SK-N-SH treated with all-trans-retinoic acid at 6 μM for 48 hours (cell line): Measurements from ENCODE around the gene LRP5.
"Not testable (repeated sequence)": the region's sequence is repeated elsewhere in the genome, so short reads cannot be mapped to it uniquely, and the experiment has no call there.

Experiments used
- ATAC-seq: fragments of 200-7000 bp; cut with Tn5 transposase; 3 replicates; pipeline ENCODE4 v1.9.1; 2020; ENCODE audit warnings: mild to moderate bottlenecking, moderate library complexity
- ARNTL ChIP-seq: fragments of 450-650 bp; formaldehyde crosslinking; IDR thresholded peaks from 2 replicates; pipeline ENCODE4 v1.5.0; 2020; ENCODE audit warnings: low read depth, mild to moderate bottlenecking, moderate library complexity, borderline replicate concordance
- BACH2 ChIP-seq: fragments of 250-450 bp; sonication (Bioruptor Pico); IDR thresholded peaks from 2 replicates; pipeline ENCODE4 v1.9.0; 2021; ENCODE audit warnings: mild to moderate bottlenecking, borderline replicate concordance
- CSDC2 ChIP-seq: fragments of 250-450 bp; sonication (Bioruptor Pico); IDR thresholded peaks from 2 replicates; pipeline ENCODE4 v1.5.0; 2020; ENCODE audit warnings: mild to moderate bottlenecking, moderate library complexity
- ESRRG ChIP-seq: fragments of 250-450 bp; sonication (Bioruptor Pico); IDR thresholded peaks from 2 replicates; pipeline ENCODE4 v1.6.1; 2021; ENCODE audit warnings: mild to moderate bottlenecking
- OSR1 ChIP-seq: fragments of 250-450 bp; sonication (Bioruptor Pico); IDR thresholded peaks from 2 replicates; pipeline ENCODE4 v1.8.0; 2022; ENCODE audit warnings: moderate library complexity, mild to moderate bottlenecking, inconsistent platforms
- PPARA ChIP-seq: fragments of 250-450 bp; sonication (Bioruptor Pico); IDR thresholded peaks from 2 replicates; pipeline ENCODE4 v1.5.0; 2020; ENCODE audit warnings: mild to moderate bottlenecking, borderline replicate concordance
- RARB ChIP-seq: fragments of 250-450 bp; sonication (Bioruptor Pico); IDR thresholded peaks from 2 replicates; pipeline ENCODE4 v1.8.0; 2021; ENCODE audit warnings: mild to moderate bottlenecking, moderate library complexity
- SNAI2 ChIP-seq: fragments of 250-450 bp; sonication (Bioruptor Pico); IDR thresholded peaks from 2 replicates; pipeline ENCODE4 v1.5.0; 2020; ENCODE audit warnings: mild to moderate bottlenecking, moderate library complexity
- TOX ChIP-seq: fragments of 250-450 bp; sonication (Bioruptor Pico); IDR thresholded peaks from 2 replicates; pipeline ENCODE4 v1.8.0; 2021; ENCODE audit warnings: mild to moderate bottlenecking, moderate library complexity, borderline replicate concordance
- ZC3H10 ChIP-seq: fragments of 250-450 bp; sonication (Bioruptor Pico); IDR thresholded peaks from 2 replicates; pipeline ENCODE4 v1.5.1; 2021; ENCODE audit warnings: mild to moderate bottlenecking, moderate library complexity
- ZFP3 ChIP-seq: fragments of 250-450 bp; sonication (Bioruptor Pico); IDR thresholded peaks from 2 replicates; pipeline ENCODE4 v1.5.0; 2020; ENCODE audit warnings: mild to moderate bottlenecking, moderate library complexity
- ZFP30 ChIP-seq: fragments of 450-650 bp; formaldehyde crosslinking; IDR thresholded peaks from 2 replicates; pipeline ENCODE4 v1.5.0; 2022; ENCODE audit warnings: mild to moderate bottlenecking, moderate library complexity
- ZNF565 ChIP-seq: fragments of 450-650 bp; formaldehyde crosslinking; conservative IDR thresholded peaks from 2 replicates; pipeline ENCODE4 v1.5.0; 2020; ENCODE audit warnings: low read depth, mild to moderate bottlenecking, moderate library complexity
- ZNF70 ChIP-seq: fragments of 450-650 bp; formaldehyde crosslinking; IDR thresholded peaks from 2 replicates; pipeline ENCODE4 v1.5.0; 2020; ENCODE audit warnings: mild to moderate bottlenecking, moderate library complexity
- TF ChIP-seq, protein P1 (sequence below): fragments of 250-450 bp; sonication (Bioruptor Pico); IDR thresholded peaks from 2 replicates; pipeline ENCODE4 v1.8.0; 2021; ENCODE audit warnings: low read depth, mild to moderate bottlenecking, moderate library complexity, borderline replicate concordance
- TF ChIP-seq, protein P2 (sequence below): fragments of 250-450 bp; sonication (Bioruptor Pico); IDR thresholded peaks from 2 replicates; pipeline ENCODE4 v1.8.0; 2020; ENCODE audit warnings: mild to moderate bottlenecking, moderate library complexity, borderline replicate concordance
- TF ChIP-seq, protein P3 (sequence below): fragments of 250-450 bp; sonication (Bioruptor Pico); IDR thresholded peaks from 2 replicates; pipeline ENCODE4 v1.5.1; 2021; ENCODE audit warnings: mild to moderate bottlenecking, moderate library complexity
- TF ChIP-seq, protein P4 (sequence below): fragments of 250-450 bp; sonication (Bioruptor Pico); IDR thresholded peaks from 2 replicates; pipeline ENCODE4 v1.5.1; 2020; ENCODE audit warnings: low read depth, mild to moderate bottlenecking, moderate library complexity
- TF ChIP-seq, protein P5 (sequence below): fragments of 250-450 bp; sonication (Bioruptor Pico); IDR thresholded peaks from 2 replicates; pipeline ENCODE4 v1.5.0; 2020; ENCODE audit warnings: mild to moderate bottlenecking, moderate library complexity

LRP5 gene

DNA sequence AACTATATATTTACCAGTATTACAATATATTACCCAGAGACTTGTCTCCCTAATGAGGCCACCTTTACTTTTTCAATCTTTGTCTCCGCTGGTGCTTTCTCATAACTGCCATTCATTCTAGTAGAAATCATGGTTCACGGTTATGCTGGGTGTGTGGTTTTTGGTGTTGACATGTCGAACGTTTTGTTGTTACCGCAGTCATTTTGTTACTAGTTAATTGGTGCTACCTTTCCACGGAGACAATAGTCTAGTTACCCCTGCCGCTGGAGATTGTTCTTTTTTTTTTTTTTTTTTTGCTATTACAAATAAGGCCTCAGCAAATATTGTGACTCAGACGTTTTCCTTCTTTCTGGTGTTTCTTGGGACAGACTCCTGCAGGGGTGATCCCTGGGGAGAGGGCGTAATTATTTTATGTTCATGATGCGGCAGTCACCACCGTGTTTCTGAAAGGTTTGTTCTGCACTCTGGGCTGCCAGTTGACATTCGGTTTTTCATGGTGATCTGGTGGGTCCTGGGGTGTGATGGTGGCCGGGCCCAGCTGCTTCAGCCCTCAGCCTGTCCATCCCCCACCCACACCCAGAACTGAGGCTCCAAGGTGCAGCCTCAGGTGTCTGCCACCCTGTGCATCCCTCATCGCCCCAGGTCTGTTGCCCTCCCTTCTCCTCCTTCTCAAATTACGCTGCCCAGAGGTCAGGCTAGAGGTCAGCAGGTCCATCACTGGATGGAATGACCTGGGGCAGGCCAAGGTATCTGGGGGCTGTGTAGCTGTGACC, 28.6 kb downstream of the LRP5 start (continued):
- TF ChIP-seq, protein P1, sequence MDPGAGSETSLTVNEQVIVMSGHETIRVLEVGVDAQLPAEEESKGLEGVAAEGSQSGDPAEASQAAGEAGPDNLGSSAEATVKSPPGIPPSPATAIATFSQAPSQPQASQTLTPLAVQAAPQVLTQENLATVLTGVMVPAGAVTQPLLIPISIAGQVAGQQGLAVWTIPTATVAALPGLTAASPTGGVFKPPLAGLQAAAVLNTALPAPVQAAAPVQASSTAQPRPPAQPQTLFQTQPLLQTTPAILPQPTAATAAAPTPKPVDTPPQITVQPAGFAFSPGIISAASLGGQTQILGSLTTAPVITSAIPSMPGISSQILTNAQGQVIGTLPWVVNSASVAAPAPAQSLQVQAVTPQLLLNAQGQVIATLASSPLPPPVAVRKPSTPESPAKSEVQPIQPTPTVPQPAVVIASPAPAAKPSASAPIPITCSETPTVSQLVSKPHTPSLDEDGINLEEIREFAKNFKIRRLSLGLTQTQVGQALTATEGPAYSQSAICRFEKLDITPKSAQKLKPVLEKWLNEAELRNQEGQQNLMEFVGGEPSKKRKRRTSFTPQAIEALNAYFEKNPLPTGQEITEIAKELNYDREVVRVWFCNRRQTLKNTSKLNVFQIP (CRISPR knock-in tag), result no peak

DNA sequence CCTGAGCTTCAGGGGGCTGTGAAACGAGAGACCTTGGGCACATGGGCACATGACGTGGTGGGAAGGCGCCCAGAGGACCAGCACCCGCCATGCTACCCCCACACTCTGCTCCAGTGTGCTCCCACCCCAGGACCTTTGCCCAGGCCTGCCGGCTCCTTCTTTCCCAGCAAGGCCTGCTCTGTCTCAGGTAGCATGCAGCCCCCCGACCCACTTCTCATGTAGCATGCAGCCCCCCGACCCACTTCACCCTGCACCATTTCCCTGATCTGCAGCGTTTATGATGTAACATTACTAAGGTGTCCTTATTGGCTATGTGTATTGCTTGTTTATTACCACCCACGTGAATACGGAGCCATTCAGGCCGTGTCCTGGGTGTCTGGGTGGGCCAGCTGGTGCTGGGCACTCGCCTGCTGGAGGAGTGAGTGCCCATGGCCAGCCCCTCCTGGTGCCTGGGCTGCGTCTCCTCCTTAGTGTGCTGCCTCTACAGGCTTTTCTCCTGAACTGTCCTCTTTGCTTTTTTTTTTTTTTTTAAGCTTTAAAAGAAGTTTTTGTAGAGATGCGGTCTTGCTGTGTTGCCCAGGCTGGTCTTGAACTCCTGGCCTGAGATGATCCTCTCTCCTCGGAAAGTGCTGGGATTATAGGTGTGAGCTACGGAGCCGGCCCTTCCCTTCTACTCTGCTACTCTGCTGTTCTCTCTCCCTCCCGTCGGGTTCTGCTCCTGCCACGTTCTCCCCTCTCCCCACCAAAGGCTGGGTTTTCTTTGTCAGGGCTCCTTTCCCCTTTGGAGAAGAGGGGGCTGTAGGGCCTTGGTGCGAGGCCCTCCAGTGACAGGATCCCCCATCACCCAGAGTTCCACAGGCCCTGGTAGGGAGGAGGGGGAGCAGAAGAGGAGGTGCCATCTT, 29.4 kb downstream of the LRP5 start:
- peak; percentile 59 for ATAC-seq
- no peak for TF ChIP-seq BACH2 (CRISPR knock-in tag)
- TF ChIP-seq OSR1 (CRISPR knock-in tag), result no peak
- TF ChIP-seq PPARA (CRISPR knock-in tag), result no peak
- TF ChIP-seq TOX, result no peak
- no peak for TF ChIP-seq ZFP30 (CRISPR knock-in tag)

DNA sequence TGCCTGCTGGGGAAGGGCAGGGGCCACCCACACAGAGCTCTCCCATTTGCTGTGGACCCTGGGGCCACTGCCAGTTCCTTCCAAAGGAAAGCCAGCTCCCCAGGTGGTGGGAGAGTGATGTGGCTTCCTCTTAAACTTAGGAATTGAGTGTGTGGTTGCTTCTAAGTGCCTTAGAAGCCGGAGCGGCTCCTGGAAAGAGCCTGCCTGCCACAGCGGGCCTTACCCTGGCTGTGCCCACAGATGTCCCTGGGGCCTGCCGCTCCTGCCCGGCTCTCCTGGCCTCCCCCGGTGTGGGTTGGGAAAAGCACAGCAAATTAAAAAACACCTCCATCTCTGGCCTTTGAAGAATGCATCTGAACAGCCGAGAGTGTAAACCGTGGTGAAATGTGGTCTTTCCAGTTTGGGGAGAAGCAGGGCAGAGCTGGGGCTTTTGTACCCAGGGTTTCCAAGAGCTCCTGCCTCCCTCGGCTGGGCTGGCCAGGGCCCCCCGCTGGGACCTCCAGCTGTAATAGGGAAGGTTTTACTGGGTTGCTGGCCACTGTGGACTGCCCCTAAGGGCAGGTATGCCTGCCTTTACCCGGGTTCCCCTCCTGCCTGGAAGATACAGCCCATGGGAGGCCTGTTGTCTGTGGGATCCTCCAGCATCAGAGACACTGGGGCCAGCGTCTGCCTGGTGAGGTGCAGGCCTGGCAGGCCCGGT, 30.2 kb downstream of the LRP5 start:
- TF ChIP-seq, protein P2, sequence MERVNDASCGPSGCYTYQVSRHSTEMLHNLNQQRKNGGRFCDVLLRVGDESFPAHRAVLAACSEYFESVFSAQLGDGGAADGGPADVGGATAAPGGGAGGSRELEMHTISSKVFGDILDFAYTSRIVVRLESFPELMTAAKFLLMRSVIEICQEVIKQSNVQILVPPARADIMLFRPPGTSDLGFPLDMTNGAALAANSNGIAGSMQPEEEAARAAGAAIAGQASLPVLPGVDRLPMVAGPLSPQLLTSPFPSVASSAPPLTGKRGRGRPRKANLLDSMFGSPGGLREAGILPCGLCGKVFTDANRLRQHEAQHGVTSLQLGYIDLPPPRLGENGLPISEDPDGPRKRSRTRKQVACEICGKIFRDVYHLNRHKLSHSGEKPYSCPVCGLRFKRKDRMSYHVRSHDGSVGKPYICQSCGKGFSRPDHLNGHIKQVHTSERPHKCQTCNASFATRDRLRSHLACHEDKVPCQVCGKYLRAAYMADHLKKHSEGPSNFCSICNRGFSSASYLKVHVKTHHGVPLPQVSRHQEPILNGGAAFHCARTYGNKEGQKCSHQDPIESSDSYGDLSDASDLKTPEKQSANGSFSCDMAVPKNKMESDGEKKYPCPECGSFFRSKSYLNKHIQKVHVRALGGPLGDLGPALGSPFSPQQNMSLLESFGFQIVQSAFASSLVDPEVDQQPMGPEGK (CRISPR knock-in tag), result no peak
- TF ChIP-seq SNAI2 (CRISPR knock-in tag), result no peak
- TF ChIP-seq PPARA (CRISPR knock-in tag), result no peak
- TF ChIP-seq ZFP30 (CRISPR knock-in tag), result no peak
- TF ChIP-seq, protein P3, sequence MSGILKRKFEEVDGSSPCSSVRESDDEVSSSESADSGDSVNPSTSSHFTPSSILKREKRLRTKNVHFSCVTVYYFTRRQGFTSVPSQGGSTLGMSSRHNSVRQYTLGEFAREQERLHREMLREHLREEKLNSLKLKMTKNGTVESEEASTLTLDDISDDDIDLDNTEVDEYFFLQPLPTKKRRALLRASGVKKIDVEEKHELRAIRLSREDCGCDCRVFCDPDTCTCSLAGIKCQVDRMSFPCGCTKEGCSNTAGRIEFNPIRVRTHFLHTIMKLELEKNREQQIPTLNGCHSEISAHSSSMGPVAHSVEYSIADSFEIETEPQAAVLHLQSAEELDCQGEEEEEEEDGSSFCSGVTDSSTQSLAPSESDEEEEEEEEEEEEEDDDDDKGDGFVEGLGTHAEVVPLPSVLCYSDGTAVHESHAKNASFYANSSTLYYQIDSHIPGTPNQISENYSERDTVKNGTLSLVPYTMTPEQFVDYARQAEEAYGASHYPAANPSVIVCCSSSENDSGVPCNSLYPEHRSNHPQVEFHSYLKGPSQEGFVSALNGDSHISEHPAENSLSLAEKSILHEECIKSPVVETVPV, result no peak
- TF ChIP-seq ZC3H10 (CRISPR knock-in tag), result no peak
- TF ChIP-seq, protein P4, sequence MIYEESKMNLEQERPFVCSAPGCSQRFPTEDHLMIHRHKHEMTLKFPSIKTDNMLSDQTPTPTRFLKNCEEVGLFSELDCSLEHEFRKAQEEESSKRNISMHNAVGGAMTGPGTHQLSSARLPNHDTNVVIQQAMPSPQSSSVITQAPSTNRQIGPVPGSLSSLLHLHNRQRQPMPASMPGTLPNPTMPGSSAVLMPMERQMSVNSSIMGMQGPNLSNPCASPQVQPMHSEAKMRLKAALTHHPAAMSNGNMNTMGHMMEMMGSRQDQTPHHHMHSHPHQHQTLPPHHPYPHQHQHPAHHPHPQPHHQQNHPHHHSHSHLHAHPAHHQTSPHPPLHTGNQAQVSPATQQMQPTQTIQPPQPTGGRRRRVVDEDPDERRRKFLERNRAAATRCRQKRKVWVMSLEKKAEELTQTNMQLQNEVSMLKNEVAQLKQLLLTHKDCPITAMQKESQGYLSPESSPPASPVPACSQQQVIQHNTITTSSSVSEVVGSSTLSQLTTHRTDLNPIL (CRISPR knock-in tag), result no peak
- TF ChIP-seq ARNTL (CRISPR knock-in tag), result no peak
- TF ChIP-seq ZNF565 (CRISPR knock-in tag), result no peak
- no peak for TF ChIP-seq TOX
- ATAC-seq, result peak; percentile 19; the same call in 1 of the 3 replicates

DNA sequence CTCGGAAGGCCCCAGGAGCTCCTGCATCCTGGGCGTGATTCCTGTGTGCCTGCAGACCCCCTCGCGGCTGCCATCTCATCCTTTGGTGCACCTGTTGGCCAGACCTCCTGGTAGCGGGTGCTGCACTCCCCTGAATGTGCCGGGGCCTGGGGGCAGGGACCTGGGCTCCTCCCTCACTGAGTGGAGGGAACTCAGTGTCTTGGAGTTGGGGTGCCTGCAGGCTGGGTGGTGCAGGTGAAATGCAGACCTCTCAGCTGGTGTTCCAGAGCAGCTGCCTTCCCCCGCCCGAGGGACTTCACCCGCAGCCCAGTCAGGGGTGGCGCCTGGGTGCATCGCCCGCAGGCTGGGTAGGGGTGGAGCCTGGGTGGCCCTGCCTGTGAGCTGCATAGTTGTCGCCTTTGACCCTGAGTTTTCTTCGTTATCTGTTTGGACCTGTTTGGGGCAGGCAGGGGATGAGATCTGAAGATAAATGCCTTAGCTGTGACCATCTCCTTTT, 31.4 kb downstream of the LRP5 start:
- TF ChIP-seq TOX (no peak), RARB (CRISPR knock-in tag) (no peak), CSDC2 (CRISPR knock-in tag) (no peak), ZNF565 (CRISPR knock-in tag) (no peak), ARNTL (CRISPR knock-in tag) (no peak), ZFP3 (CRISPR knock-in tag) (no peak), ESRRG (CRISPR knock-in tag) (no peak), PPARA (CRISPR knock-in tag) (no peak), ZC3H10 (CRISPR knock-in tag) (no peak), ZNF70 (CRISPR knock-in tag) (no peak)
- TF ChIP-seq, protein P5, sequence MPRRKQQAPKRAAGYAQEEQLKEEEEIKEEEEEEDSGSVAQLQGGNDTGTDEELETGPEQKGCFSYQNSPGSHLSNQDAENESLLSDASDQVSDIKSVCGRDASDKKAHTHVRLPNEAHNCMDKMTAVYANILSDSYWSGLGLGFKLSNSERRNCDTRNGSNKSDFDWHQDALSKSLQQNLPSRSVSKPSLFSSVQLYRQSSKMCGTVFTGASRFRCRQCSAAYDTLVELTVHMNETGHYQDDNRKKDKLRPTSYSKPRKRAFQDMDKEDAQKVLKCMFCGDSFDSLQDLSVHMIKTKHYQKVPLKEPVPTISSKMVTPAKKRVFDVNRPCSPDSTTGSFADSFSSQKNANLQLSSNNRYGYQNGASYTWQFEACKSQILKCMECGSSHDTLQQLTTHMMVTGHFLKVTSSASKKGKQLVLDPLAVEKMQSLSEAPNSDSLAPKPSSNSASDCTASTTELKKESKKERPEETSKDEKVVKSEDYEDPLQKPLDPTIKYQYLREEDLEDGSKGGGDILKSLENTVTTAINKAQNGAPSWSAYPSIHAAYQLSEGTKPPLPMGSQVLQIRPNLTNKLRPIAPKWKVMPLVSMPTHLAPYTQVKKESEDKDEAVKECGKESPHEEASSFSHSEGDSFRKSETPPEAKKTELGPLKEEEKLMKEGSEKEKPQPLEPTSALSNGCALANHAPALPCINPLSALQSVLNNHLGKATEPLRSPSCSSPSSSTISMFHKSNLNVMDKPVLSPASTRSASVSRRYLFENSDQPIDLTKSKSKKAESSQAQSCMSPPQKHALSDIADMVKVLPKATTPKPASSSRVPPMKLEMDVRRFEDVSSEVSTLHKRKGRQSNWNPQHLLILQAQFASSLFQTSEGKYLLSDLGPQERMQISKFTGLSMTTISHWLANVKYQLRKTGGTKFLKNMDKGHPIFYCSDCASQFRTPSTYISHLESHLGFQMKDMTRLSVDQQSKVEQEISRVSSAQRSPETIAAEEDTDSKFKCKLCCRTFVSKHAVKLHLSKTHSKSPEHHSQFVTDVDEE (CRISPR knock-in tag), result no peak
- TF ChIP-seq, protein P3, result no peak
- no peak for ATAC-seq

DNA sequence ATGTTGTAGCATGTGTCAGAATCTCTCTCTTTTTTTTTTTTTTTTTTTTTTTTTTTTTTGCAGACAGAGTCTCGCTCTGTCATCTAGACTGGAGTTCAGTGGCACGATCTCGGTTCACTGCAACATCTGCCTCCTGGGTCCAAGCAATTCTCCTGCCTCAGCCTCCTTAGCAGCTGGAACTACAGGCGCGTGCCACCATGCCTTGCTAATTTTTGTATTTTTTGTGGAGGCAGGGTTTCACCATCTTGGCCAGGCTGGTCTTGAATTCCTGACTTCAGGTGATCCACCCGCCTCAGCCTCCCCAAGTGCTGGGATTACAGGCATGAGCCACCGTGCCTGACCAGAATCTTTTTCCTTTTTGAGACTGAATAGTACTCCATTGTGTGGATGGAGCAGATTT, 32.4 kb downstream of the LRP5 start:
- not testable (repeated sequence) for ATAC-seq
